Effector CD4-positive, alpha-beta T cell (primary cell): ENCODE data around the gene CYGB.
"Not testable (repeated sequence)": the region's sequence is repeated elsewhere in the genome, so short reads cannot be mapped to it uniquely, and the experiment has no call there.

Experiments
- DNase-seq: peaks from one replicate; pipeline ENCODE4 v3.0.0-alpha.2; 2020

The CYGB gene

GRCh38 chr17:76519048-76519966 is 18.2 kb downstream of the CYGB start:
- DNase-seq, result no peak

- DNase-seq, result no peak
Measured at GRCh38 chr17:76517638-76518038, 19.9 kb downstream of the CYGB start.

GRCh38 chr17:76515274-76515949 is 22.1 kb downstream of the CYGB start:
- DNase-seq, result peak; percentile 73

GRCh38 chr17:76514355-76514754 is 23.2 kb downstream of the CYGB start:
- not testable (repeated sequence) for DNase-seq

- no peak for DNase-seq
Measured at GRCh38 chr17:76513306-76513692, 24.2 kb downstream of the CYGB start.

GRCh38 chr17:76512366-76513305 is 24.9 kb downstream of the CYGB start:
- DNase-seq, result no peak

GRCh38 chr17:76511668-76512365 is 25.7 kb downstream of the CYGB start:
- no peak for DNase-seq

GRCh38 chr17:76510831-76511244 is 26.7 kb downstream of the CYGB start:
- no peak for DNase-seq

GRCh38 chr17:76508472-76509063 is 28.9 kb downstream of the CYGB start:
- DNase-seq, result not testable (repeated sequence)

GRCh38 chr17:76506408-76507345 is 30.8 kb downstream of the CYGB start:
- DNase-seq, result peak; percentile 84

GRCh38 chr17:76504117-76504516 is 33.4 kb downstream of the CYGB start:
- DNase-seq, result no peak

- no peak for DNase-seq
Measured at GRCh38 chr17:76502341-76503211, 34.9 kb downstream of the CYGB start.

GRCh38 chr17:76501827-76502307 is 35.6 kb downstream of the CYGB start:
- DNase-seq, result no peak

GRCh38 chr17:76501018-76501826 is 36.3 kb downstream of the CYGB start, which contains the start of gene RHBDF2:
Gene RHBDF2, minus strand, starts transcription at chr17:76501423. Its CDS starts 19,899 bp downstream, at chr17:76481524.
- peak; percentile 92 for DNase-seq

GRCh38 chr17:76500747-76501017 is 36.8 kb downstream of the CYGB start:
- no peak for DNase-seq

GRCh38 chr17:76500074-76500746 is 37.3 kb downstream of the CYGB start:
- DNase-seq, result no peak

- no peak for DNase-seq
Measured at GRCh38 chr17:76499267-76499667, 38.2 kb downstream of the CYGB start.

GRCh38 chr17:76498876-76499251 is 38.6 kb downstream of the CYGB start:
- DNase-seq, result no peak
